ENCODE measurements around the gene EIF4G3.

The EIF4G3 gene

DNA sequence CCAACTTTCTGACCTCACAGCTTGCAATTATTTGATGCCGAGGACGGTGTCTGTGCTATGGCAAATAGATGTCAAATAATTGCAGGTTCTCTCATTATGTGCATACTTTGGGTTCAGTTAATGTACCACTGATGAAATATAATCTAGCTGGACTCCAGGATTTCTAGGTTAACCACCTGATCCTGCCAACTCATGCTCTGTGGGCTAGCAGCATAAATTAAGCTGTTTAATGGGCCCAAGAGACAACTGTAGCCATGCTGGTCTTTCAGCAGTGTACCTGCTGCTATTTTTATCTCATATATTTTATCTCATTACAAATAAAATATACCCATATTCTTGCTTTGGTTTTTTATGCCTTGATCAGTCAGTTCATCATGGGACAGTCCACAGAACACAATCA, 346.3 kb downstream of the EIF4G3 start:
- H3K27me3 ChIP-seq (replicated peaks in 2 of 5; ENCODE audit: control insufficient read depth in 4 of 5, insufficient read depth in 5 of 5, low read length in 4 of 5) = no peaks in the 10 kb centered on the region
- CTCF ChIA-PET = interaction anchor here (0.8 to 1.4 kb wide), 4 partner anchors 8 to 49 kb away, joined by 3 to 7 read pairs (median 3); no protein-coding TSS in a partner anchor
- POLR2A ChIA-PET = interaction anchor here (0.7 kb wide), 1 partner anchor 116 kb away, joined by 3 read pairs; no protein-coding TSS in a partner anchor
- H3K4me3 ChIP-seq (ENCODE audit: control insufficient read depth in 1 of 7, extremely low read depth in 1 of 7, insufficient read depth in 4 of 7, low read depth in 2 of 7, low read length in 6 of 7) = no peak overlapping the region
- no peak for DNase-seq
- peaks cover 8 to 41% (median 19%) of the 10 kb centered on the region in 4 experiments for H3K36me3 ChIP-seq (ENCODE audit: control insufficient read depth in 4 of 4, insufficient read depth in 4 of 4, low read length in 3 of 4)
- 92% methylated on average over 2 of the region's 2 CpGs for WGBS (ENCODE audit: insufficient coverage)
- H3K27ac ChIP-seq (ENCODE audit: insufficient read depth in 1 of 2, low read depth in 1 of 2, low read length in 2 of 2, poor library complexity in 1 of 2, severe bottlenecking in 2 of 2) = no peak overlapping the region
- peaks cover 0 to 5% (median 0%) of the 10 kb centered on the region in 5 experiments for H3K9me3 ChIP-seq (ENCODE audit: control extremely low read depth in 1 of 5, control insufficient read depth in 4 of 5, insufficient read depth in 2 of 5, low read depth in 1 of 5, low read length in 4 of 5)
- H3K4me1 ChIP-seq (ENCODE audit: control extremely low read depth in 1 of 4, control insufficient read depth in 4 of 4, insufficient read depth in 4 of 4, low read length in 3 of 4) = no peaks in the 10 kb centered on the region

DNA sequence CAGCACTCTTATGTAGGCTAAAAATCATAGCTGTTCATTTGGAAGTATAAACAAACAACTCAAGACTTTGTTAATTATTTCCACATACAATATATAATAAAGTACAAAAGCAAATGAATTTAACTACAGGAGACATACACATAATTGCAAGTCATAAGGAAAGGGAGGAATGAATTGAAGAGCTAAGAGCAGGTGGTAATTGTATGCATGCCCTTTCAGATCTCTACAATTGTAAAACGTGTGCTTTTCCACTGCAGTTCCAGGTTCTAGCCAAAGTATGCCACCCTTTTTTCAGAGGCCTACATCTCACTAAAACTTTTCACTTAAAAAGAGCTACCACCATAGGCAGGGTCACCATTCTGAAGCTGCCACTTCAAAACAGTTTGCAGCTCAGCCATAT, 346.8 kb downstream of the EIF4G3 start:
- Histone ChIP-seq H3K4me3 (ENCODE audit: control insufficient read depth in 1 of 7, extremely low read depth in 1 of 7, insufficient read depth in 4 of 7, low read depth in 2 of 7, low read length in 6 of 7) (no peak overlapping the region), H3K27me3 (replicated peaks in 2 of 5; ENCODE audit: control insufficient read depth in 4 of 5, insufficient read depth in 5 of 5, low read length in 4 of 5) (no peaks in the 10 kb centered on the region), H3K36me3 (ENCODE audit: control insufficient read depth in 4 of 4, insufficient read depth in 4 of 4, low read length in 3 of 4) (peaks cover 12 to 42% (median 20%) of the 10 kb centered on the region in 4 experiments), H3K27ac (ENCODE audit: insufficient read depth in 1 of 2, low read depth in 1 of 2, low read length in 2 of 2, poor library complexity in 1 of 2, severe bottlenecking in 2 of 2) (no peak overlapping the region), H3K4me1 (ENCODE audit: control extremely low read depth in 1 of 4, control insufficient read depth in 4 of 4, insufficient read depth in 4 of 4, low read length in 3 of 4) (no peaks in the 10 kb centered on the region), H3K9me3 (ENCODE audit: control extremely low read depth in 1 of 5, control insufficient read depth in 4 of 5, insufficient read depth in 2 of 5, low read depth in 1 of 5, low read length in 4 of 5) (peaks cover 0 to 5% (median 0%) of the 10 kb centered on the region in 5 experiments)
- POLR2A ChIA-PET = no interaction called here
- no peak for DNase-seq
- CTCF ChIA-PET = interaction anchor here (0.8 to 1.4 kb wide), 3 partner anchors 11 to 50 kb away, joined by 3 to 7 read pairs (median 3); no protein-coding TSS in a partner anchor
- WGBS (ENCODE audit: insufficient coverage) = 100% methylated on average over 1 of the region's 1 CpG

DNA sequence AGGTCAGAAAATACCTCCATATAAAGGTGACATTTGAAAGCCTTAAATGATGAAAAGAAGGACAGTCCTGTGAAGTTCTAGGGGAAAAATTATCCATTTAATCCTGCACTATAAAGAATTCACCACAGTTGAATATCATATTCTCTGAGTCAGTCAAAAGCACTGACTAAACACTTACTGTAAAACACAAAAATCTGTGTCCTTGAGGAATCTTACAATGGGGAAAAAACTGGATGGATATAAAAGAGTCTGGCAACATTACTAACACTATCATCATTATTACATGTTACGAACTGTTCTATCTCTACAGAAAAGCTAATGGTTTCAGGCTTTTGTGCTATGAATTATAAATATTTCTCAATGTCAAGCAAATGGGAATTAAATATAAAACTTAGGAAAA, 347.2 kb downstream of the EIF4G3 start:
- Histone ChIP-seq H3K27me3 (replicated peaks in 2 of 5; ENCODE audit: control insufficient read depth in 4 of 5, insufficient read depth in 5 of 5, low read length in 4 of 5) (no peaks in the 10 kb centered on the region), H3K4me3 (ENCODE audit: control insufficient read depth in 1 of 7, extremely low read depth in 1 of 7, insufficient read depth in 4 of 7, low read depth in 2 of 7, low read length in 6 of 7) (no peak overlapping the region), H3K9me3 (ENCODE audit: control extremely low read depth in 1 of 5, control insufficient read depth in 4 of 5, insufficient read depth in 2 of 5, low read depth in 1 of 5, low read length in 4 of 5) (peaks cover 0 to 5% (median 0%) of the 10 kb centered on the region in 5 experiments), H3K27ac (ENCODE audit: insufficient read depth in 1 of 2, low read depth in 1 of 2, low read length in 2 of 2, poor library complexity in 1 of 2, severe bottlenecking in 2 of 2) (no peak overlapping the region), H3K4me1 (ENCODE audit: control extremely low read depth in 1 of 4, control insufficient read depth in 4 of 4, insufficient read depth in 4 of 4, low read length in 3 of 4) (no peaks in the 10 kb centered on the region), H3K36me3 (ENCODE audit: control insufficient read depth in 4 of 4, insufficient read depth in 4 of 4, low read length in 3 of 4) (peaks cover 14 to 42% (median 22%) of the 10 kb centered on the region in 4 experiments)
- no peak for DNase-seq
- no CpG with 5 or more reads among the region's 1 CpG for WGBS (ENCODE audit: insufficient coverage)
- ChIA-PET POLR2A (no interaction called here), CTCF (interaction anchor here (1.4 kb wide), 1 partner anchor 12 kb away, joined by 7 read pairs; no protein-coding TSS in a partner anchor)

DNA sequence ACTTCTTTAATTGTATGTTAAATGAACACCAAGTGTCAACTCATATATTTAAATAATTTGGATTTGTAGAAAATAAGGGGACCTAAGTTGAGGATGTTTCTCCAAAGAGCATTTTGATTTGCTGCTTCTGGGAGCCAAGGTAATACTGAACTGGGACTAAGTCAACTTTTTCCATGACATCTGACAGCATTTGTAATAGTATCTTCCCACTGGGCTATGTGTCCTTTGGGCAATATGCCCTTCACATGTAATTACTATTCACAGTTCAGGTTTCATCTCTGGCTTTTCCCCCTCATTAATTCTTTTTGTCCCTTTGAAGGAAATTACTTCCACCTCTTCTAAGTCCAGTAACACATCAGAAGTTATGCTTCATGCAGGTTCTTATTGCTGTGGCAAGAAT, 352.9 kb downstream of the EIF4G3 start:
- ChIA-PET CTCF (no interaction called here), POLR2A (interaction anchor here (0.5 kb wide), 1 partner anchor 12 kb away, joined by 7 read pairs; no protein-coding TSS in a partner anchor)
- H3K36me3 ChIP-seq (ENCODE audit: control insufficient read depth in 4 of 4, insufficient read depth in 4 of 4, low read length in 3 of 4) = peaks cover 17 to 62% (median 33%) of the 10 kb centered on the region in 4 experiments

DNA sequence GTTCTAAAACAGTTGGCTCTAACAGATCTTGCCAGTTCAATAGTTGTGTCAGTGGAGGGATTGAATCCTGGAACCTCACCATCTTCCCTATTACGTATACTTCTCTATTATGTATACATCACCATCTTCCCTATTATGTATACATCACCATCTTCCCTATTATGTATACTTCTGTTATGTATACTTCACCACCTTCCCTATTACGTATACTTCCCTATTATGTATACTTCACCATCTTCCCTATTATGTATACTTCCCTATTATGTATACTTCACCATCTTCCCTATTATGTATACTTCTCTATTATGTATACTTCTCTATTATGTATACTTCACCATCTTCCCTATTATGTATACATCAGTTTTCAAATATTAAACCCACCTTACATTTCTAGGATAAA, 355.2 kb downstream of the EIF4G3 start:
- Histone ChIP-seq H3K27ac (ENCODE audit: insufficient read depth in 1 of 2, low read depth in 1 of 2, low read length in 2 of 2, poor library complexity in 1 of 2, severe bottlenecking in 2 of 2) (no peak overlapping the region), H3K4me1 (ENCODE audit: control extremely low read depth in 1 of 4, control insufficient read depth in 4 of 4, insufficient read depth in 4 of 4, low read length in 3 of 4) (no peaks in the 10 kb centered on the region), H3K9me3 (ENCODE audit: control extremely low read depth in 1 of 5, control insufficient read depth in 4 of 5, insufficient read depth in 2 of 5, low read depth in 1 of 5, low read length in 4 of 5) (no peaks in the 10 kb centered on the region), H3K4me3 (ENCODE audit: control insufficient read depth in 1 of 7, extremely low read depth in 1 of 7, insufficient read depth in 4 of 7, low read depth in 2 of 7, low read length in 6 of 7) (no peak overlapping the region), H3K36me3 (ENCODE audit: control insufficient read depth in 4 of 4, insufficient read depth in 4 of 4, low read length in 3 of 4) (peaks cover 14 to 57% (median 28%) of the 10 kb centered on the region in 4 experiments), H3K27me3 (replicated peaks in 2 of 5; ENCODE audit: control insufficient read depth in 4 of 5, insufficient read depth in 5 of 5, low read length in 4 of 5) (no peaks in the 10 kb centered on the region)
- no CpG with 5 or more reads among the region's 2 CpGs for WGBS (ENCODE audit: insufficient coverage)
- DNase-seq = no peak
- POLR2A ChIA-PET = interaction anchor here (0.6 kb wide), 1 partner anchor 15 kb away, joined by 4 read pairs; no protein-coding TSS in a partner anchor
- CTCF ChIA-PET = no interaction called here

More for the DNA sequence above, 352.9 kb downstream of the EIF4G3 start:
- no peaks in the 10 kb centered on the region for H3K9me3 ChIP-seq (ENCODE audit: control extremely low read depth in 1 of 5, control insufficient read depth in 4 of 5, insufficient read depth in 2 of 5, low read depth in 1 of 5, low read length in 4 of 5)
- no peak for DNase-seq
- H3K4me1 ChIP-seq (ENCODE audit: control extremely low read depth in 1 of 4, control insufficient read depth in 4 of 4, insufficient read depth in 4 of 4, low read length in 3 of 4) = no peaks in the 10 kb centered on the region
- no peaks in the 10 kb centered on the region for H3K27me3 ChIP-seq (replicated peaks in 2 of 5; ENCODE audit: control insufficient read depth in 4 of 5, insufficient read depth in 5 of 5, low read length in 4 of 5)
- no peak overlapping the region for H3K27ac ChIP-seq (ENCODE audit: insufficient read depth in 1 of 2, low read depth in 1 of 2, low read length in 2 of 2, poor library complexity in 1 of 2, severe bottlenecking in 2 of 2)
- H3K4me3 ChIP-seq (ENCODE audit: control insufficient read depth in 1 of 7, extremely low read depth in 1 of 7, insufficient read depth in 4 of 7, low read depth in 2 of 7, low read length in 6 of 7) = no peak overlapping the region

DNA sequence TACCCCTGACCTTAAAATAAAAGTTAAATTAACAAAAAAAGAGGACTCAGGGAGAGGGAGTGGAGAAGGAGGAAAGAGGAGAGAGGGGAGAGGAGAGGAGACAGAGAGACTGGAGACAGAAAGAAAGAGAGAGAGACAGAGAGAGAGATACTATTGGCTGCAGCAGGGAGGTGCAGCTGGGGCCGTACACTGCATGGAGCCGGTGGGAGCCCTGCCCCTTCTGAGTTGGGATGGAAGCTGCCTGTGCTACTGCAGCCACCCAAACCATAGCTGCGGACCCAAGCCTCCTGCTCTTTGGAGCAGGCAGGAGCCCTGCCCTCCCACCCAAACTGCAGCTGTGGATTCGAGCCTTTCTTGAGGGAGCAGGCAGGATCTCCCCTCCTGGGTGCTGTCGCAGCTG, 356.9 kb downstream of the EIF4G3 start:
- peaks cover 8 to 50% (median 24%) of the 10 kb centered on the region in 4 experiments for H3K36me3 ChIP-seq (ENCODE audit: control insufficient read depth in 4 of 4, insufficient read depth in 4 of 4, low read length in 3 of 4)
- no peaks in the 10 kb centered on the region for H3K9me3 ChIP-seq (ENCODE audit: control extremely low read depth in 1 of 5, control insufficient read depth in 4 of 5, insufficient read depth in 2 of 5, low read depth in 1 of 5, low read length in 4 of 5)
- H3K4me3 ChIP-seq (ENCODE audit: control insufficient read depth in 1 of 7, extremely low read depth in 1 of 7, insufficient read depth in 4 of 7, low read depth in 2 of 7, low read length in 6 of 7) = no peak overlapping the region
- DNase-seq = no peak
- H3K27ac ChIP-seq (ENCODE audit: insufficient read depth in 1 of 2, low read depth in 1 of 2, low read length in 2 of 2, poor library complexity in 1 of 2, severe bottlenecking in 2 of 2) = no peak overlapping the region
- H3K27me3 ChIP-seq (replicated peaks in 2 of 5; ENCODE audit: control insufficient read depth in 4 of 5, insufficient read depth in 5 of 5, low read length in 4 of 5) = no peaks in the 10 kb centered on the region
- H3K4me1 ChIP-seq (ENCODE audit: control extremely low read depth in 1 of 4, control insufficient read depth in 4 of 4, insufficient read depth in 4 of 4, low read length in 3 of 4) = no peaks in the 10 kb centered on the region
- CTCF ChIA-PET = no interaction called here
- POLR2A ChIA-PET = no interaction called here
- 100% methylated on average over 5 of the region's 5 CpGs for WGBS (ENCODE audit: insufficient coverage)

DNA sequence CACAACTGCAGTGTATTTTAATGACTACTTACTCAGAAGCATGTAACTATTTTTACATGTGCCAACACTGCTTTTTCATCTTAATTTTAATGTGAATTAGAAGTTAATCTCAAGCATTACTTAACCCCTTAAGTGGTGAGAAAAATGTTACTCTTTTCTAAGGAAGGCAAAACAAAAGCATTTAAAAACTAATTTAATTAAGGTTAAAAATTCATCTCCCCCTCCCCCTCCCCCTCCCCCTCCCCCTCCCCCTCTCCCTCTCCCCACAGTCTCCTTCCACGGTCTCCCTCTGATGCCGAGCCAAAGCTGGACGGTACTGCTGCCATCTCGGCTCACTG, 362.2 kb downstream of the EIF4G3 start:
- Histone ChIP-seq H3K4me3 (ENCODE audit: control insufficient read depth in 1 of 7, extremely low read depth in 1 of 7, insufficient read depth in 4 of 7, low read depth in 2 of 7, low read length in 6 of 7) (no peak overlapping the region), H3K9me3 (ENCODE audit: control extremely low read depth in 1 of 5, control insufficient read depth in 4 of 5, insufficient read depth in 2 of 5, low read depth in 1 of 5, low read length in 4 of 5) (no peaks in the 10 kb centered on the region), H3K27ac (ENCODE audit: insufficient read depth in 1 of 2, low read depth in 1 of 2, low read length in 2 of 2, poor library complexity in 1 of 2, severe bottlenecking in 2 of 2) (no peak overlapping the region), H3K4me1 (ENCODE audit: control extremely low read depth in 1 of 4, control insufficient read depth in 4 of 4, insufficient read depth in 4 of 4, low read length in 3 of 4) (no peaks in the 10 kb centered on the region), H3K27me3 (replicated peaks in 2 of 5; ENCODE audit: control insufficient read depth in 4 of 5, insufficient read depth in 5 of 5, low read length in 4 of 5) (no peaks in the 10 kb centered on the region), H3K36me3 (ENCODE audit: control insufficient read depth in 4 of 4, insufficient read depth in 4 of 4, low read length in 3 of 4) (peaks cover 10 to 35% (median 18%) of the 10 kb centered on the region in 4 experiments)
- no peak for DNase-seq
- no CpG with 5 or more reads among the region's 4 CpGs for WGBS (ENCODE audit: insufficient coverage)
- CTCF ChIA-PET = no interaction called here
- POLR2A ChIA-PET = no interaction called here
